ENCODE measurements around the gene ZNF653.
"Not testable (repeated sequence)": the region's sequence is repeated elsewhere in the genome, so short reads cannot be mapped to it uniquely, and the experiment has no call there.

ZNF653 gene

DNA sequence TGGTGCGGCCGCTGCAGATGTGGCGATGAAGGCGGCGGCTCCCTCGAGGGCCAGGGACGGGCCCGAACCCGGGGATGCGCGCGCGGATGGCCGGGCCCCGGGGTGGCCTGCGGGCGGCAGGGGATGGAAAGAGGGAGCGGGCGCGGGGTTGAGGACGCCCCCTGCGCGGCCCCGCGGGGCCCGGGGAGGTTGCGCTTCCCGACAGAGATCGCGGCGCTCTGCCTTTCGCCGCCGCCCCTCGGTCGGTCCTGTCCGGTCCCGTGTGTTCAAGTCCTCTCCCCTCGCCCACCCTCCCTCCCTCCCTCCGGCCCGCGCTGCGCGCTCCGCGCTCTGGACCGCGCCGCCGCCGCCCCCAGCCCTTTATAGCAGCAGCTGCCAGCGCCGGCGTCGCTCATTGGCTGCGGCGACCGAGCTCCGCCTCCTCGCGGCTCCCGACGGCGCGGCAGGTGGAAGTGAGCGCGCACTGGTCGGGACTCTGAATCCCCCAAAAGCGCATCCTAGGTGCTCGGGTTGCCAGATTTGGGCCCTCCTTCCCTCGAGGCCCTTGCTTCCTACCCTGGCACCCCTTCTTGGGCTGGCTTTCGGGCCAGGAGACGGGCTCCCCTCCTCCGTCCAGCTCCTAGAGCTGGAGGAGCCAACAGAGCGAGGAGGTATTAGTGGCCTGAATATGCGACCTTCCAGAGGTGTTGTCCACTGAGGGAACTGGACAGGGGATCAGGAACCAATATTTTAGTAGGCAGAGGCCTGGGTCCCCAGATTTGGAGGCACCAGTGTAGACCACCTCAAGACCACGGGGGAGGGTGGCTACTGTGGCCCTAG lies 24.7 kb downstream of the ZNF653 start, which contains the start of gene ELAVL3:
Gene ELAVL3 (minus strand): TSS at position 332 of the 819 bp plus-strand sequence. CDS start 438 bp downstream, outside the sequence.
- no peak within 1 kb of the TSS for H3K27ac ChIP-seq
- TF ChIP-seq CTCF (IDR thresholded peaks at IDR 0.05) (no peak), ZFX (IDR thresholded peaks at IDR 0.05; ENCODE audit: borderline replicate concordance) (no peak)

DNA sequence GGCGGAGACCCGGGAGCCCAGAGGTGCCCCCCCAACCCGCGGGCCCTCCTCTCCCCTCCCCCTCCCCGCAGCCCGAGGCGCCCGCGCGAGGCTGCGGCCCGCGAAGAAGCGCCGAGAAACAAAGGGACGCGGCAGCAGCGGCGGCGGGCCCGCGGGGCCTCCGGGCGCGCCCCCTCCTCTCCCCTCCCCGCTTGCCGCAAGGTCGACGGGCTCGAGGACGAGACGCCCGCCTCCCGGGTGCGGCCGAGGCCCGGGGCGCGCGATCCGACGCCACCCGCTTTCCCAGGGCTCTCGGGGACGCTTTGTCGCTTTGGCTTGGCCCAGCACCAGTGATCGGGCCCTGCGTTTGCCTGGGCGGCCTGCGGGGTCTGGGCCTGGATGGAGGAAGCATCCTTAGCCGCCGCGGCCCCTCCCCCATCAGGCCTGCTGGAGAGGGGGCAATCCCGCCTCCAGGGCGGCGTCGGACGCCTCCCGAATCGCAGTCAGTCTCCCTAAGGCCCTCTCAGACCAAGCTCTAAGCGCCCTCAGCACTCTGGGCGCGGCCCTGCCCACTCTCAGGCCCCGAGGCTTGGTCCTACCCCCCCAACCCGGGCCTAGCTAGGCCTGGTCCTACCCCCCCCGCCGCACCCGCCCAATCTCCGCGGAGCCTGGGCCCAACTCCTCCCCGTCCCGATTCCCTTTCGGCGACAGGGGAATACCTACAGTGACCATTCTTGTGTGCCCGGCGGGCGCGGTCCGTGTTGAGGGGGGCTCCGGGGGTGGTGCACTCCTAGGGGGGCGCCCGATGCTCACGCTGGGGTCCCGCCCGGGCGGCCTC lies 25.5 kb downstream of the ZNF653 start:
- TF ChIP-seq ZFX (IDR thresholded peaks at IDR 0.05; ENCODE audit: borderline replicate concordance) (no peak), CTCF (IDR thresholded peaks at IDR 0.05) (no peak)
- no peak overlapping the region for H3K27ac ChIP-seq

GRCh38 chr19:11479090-11479897 lies 26.3 kb downstream of the ZNF653 start:
- no peak overlapping the region for H3K27ac ChIP-seq
- TF ChIP-seq CTCF (IDR thresholded peaks at IDR 0.05) (no peak), ZFX (IDR thresholded peaks at IDR 0.05; ENCODE audit: borderline replicate concordance) (no peak)

DNA sequence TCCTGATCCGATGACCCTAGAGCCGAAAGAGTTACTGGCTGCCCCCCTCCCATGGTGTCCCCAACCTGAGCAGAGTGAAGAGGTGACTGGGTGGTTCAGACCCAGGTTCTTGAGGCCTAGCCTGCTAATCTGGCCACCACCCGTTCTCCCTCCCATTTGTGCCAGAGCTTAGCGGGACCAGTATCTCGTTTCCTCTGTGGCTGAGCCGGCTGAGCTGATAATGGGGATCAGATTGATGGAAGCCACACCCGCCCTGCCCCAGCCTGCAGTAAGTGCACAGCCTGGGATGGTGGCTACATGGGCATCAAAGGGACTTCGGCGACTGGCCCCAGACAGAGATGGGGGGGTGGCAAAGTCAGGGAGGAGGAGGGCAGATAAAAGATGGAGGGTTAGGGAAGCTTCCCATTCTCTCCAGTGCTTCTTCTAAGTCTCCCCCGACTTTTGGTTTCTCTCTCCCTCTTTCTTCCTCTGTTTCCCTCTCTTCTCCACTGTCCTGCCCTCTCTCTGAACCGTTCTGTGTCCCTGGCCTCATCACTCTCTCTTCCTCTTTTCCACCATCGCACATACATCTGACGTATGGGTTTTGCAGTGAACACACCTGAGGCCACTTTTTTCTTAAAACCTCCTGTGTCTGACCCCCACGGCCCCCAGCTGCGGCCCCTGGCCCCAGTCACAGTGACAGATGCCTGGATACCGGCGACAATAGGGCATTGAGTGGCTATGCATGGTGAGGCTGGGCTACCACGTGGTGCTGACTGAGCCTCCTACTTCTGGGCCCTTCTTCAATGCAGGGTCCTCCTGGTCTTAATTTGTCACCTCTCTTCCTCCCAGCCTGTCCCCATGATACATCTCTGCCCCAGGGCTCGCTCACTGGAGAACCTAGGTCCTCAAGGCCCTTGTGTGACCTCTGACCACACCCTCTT lies 27.2 kb downstream of the ZNF653 start:
- H3K27ac ChIP-seq: no peak overlapping the region
- TF ChIP-seq CTCF (IDR thresholded peaks at IDR 0.05) (no peak), ZFX (IDR thresholded peaks at IDR 0.05; ENCODE audit: borderline replicate concordance) (no peak)

DNA sequence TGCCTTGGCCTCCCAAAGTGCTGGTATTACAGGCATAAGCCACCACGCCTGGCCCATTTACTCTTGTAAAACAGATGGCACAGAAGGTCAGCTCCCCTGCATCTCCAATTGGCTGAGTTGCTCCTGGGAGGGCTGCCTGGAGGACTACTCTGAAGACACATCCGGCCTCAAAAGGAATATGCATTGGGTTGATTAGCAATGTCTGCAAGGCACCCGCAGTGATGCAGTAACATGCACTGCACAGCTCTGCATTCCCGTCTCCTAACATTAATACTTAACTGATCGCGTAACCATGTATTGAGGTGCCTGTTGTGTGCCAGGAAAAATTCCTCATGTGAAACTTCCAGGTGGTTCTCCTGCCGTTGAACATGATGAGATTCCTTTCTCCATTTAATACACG lies 29.8 kb downstream of the ZNF653 start:
- no peak overlapping the region for H3K27ac ChIP-seq
- TF ChIP-seq ZFX (IDR thresholded peaks at IDR 0.05; ENCODE audit: borderline replicate concordance) (no peak), CTCF (IDR thresholded peaks at IDR 0.05) (no peak)

DNA sequence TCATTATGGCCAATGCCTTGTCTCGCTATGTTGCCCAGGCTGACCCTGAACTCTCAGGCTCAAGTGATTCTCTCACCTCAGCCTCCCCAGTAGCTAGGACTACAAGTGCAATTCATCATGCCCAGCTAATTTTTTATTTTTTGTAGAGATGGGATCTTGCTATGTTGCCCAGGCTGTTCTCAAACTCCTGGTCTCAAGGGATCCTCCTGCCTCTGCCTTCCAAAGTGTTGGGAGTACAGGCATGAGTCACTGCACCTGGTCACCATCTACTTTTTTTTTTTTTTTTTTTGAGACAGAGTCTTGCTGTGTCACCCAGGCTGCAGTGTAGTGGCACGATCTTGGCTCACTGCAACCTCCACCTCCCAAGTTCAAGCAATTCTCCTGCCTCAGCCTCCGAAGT lies 30.3 kb downstream of the ZNF653 start:
- H3K27ac ChIP-seq: not testable (repeated sequence)
